HEK293 (cell line): Measurements from ENCODE around the gene TCIRG1.

ENCODE experiments used
- CTCF ChIA-PET: fragments of 350-600 bp; formaldehyde crosslinking; extraction: SDS; loops from one replicate; lab custom pipeline; 2021; ENCODE audit warnings: antibody characterized with exemption; lab: Yijun Ruan, JAX
- POLR2A ChIA-PET: fragments of 300-600 bp; formaldehyde crosslinking; extraction: SDS; loops from one replicate; lab custom pipeline; 2020; ENCODE audit warnings: antibody characterized with exemption, inconsistent platforms; lab: Yijun Ruan, JAX
- H3K27ac ChIP-seq: fragments of 200-500 bp; sonication (Bioruptor generic); 2 replicates; pipeline ENCODE4 v1.5.1; 2014; ENCODE audit warnings: low read depth, low read length, control low read depth, inconsistent platforms; ENCODE audit errors: extremely low read depth
- H3K36me3 ChIP-seq, 2 experiments: fragments of 200-500 bp in 1 of 2; sonication (Bioruptor generic) in 1 of 2; 1 replicate in 1 of 2; 2 replicates in 1 of 2; pipeline ENCODE4 v1.5.1; 2014 to 2017; ENCODE audit warnings: inconsistent platforms in 2 of 2, low read length in 2 of 2; ENCODE audit not compliant: control insufficient read depth in 2 of 2, insufficient read depth in 1 of 2
- H3K4me1 ChIP-seq: fragments of 200-500 bp; sonication (Bioruptor generic); 2 replicates; pipeline ENCODE4 v1.5.1; 2014; ENCODE audit warnings: mild to moderate bottlenecking, low read length, inconsistent platforms; ENCODE audit not compliant: control insufficient read depth, insufficient read depth
- H3K4me3 ChIP-seq: 2 replicates; pipeline ENCODE4 v1.5.1; 2011; ENCODE audit warnings: low read depth, mild to moderate bottlenecking, control low read depth, low read length, moderate library complexity
- H3K9me3 ChIP-seq: fragments of 200-500 bp; sonication (Bioruptor generic); 2 replicates; pipeline ENCODE4 v1.5.1; 2014; ENCODE audit warnings: low read depth, low read length, inconsistent platforms; ENCODE audit not compliant: control insufficient read depth, insufficient read depth
- BCL11A ChIP-seq: fragments of 450-650 bp; formaldehyde crosslinking; IDR thresholded peaks from 2 replicates; pipeline ENCODE4 v1.5.1; 2016; ENCODE audit warnings: low read depth, missing biosample characterization, missing genetic modification characterization
- EGR2 ChIP-seq: fragments of 450-650 bp; formaldehyde crosslinking; IDR thresholded peaks from 2 replicates; pipeline ENCODE4 v1.5.1; 2016; ENCODE audit warnings: low read depth, missing biosample characterization, missing genetic modification characterization
- HOXA7 ChIP-seq: sonication (generic); formaldehyde crosslinking; IDR thresholded peaks from 2 replicates; pipeline ENCODE4 v1.8.1; 2022; ENCODE audit warnings: missing genetic modification reagents, borderline replicate concordance
- HOXC10 ChIP-seq: sonication (generic); formaldehyde crosslinking; IDR thresholded peaks from 2 replicates; pipeline ENCODE4 v1.8.1; 2023; ENCODE audit warnings: mild to moderate bottlenecking, missing genetic modification reagents
- KLF9 ChIP-seq: fragments of 450-650 bp; formaldehyde crosslinking; IDR thresholded peaks from 2 replicates; pipeline ENCODE4 v1.5.1; 2016; ENCODE audit warnings: missing biosample characterization, missing genetic modification characterization, low read depth
- SP2 ChIP-seq: fragments of 450-650 bp; formaldehyde crosslinking; IDR thresholded peaks from 2 replicates; pipeline ENCODE4 v1.5.1; 2016; ENCODE audit warnings: missing biosample characterization, missing genetic modification characterization
- SP7 ChIP-seq: fragments of 450-650 bp; formaldehyde crosslinking; IDR thresholded peaks from 2 replicates; pipeline ENCODE4 v1.5.1; 2016; ENCODE audit warnings: missing biosample characterization, missing genetic modification characterization
- YY2 ChIP-seq: fragments of 450-650 bp; formaldehyde crosslinking; IDR thresholded peaks from 2 replicates; pipeline ENCODE4 v1.5.1; 2016; ENCODE audit warnings: missing biosample characterization, missing genetic modification characterization
- ZBTB21 ChIP-seq: fragments of 450-650 bp; formaldehyde crosslinking; IDR thresholded peaks from 2 replicates; pipeline ENCODE4 v1.5.1; 2017; ENCODE audit warnings: missing biosample characterization, missing genetic modification characterization
- ZBTB6 ChIP-seq: fragments of 450-650 bp; formaldehyde crosslinking; IDR thresholded peaks from 2 replicates; pipeline ENCODE4 v1.5.1; 2017; ENCODE audit warnings: missing biosample characterization, missing genetic modification characterization
- ZFP41 ChIP-seq: fragments of 450-650 bp; formaldehyde crosslinking; IDR thresholded peaks from 2 replicates; pipeline ENCODE4 v1.5.1; 2016; ENCODE audit warnings: missing biosample characterization, missing genetic modification characterization, borderline replicate concordance
- ZNF10 ChIP-seq: fragments of 450-650 bp; formaldehyde crosslinking; IDR thresholded peaks from 2 replicates; pipeline ENCODE4 v1.5.1; 2017; ENCODE audit warnings: missing biosample characterization, missing genetic modification characterization
- ZNF140 ChIP-seq: fragments of 450-650 bp; formaldehyde crosslinking; IDR thresholded peaks from 2 replicates; pipeline ENCODE4 v1.5.1; 2016; ENCODE audit warnings: missing biosample characterization, missing genetic modification characterization
- ZNF19 ChIP-seq: fragments of 450-650 bp; formaldehyde crosslinking; IDR thresholded peaks from 2 replicates; pipeline ENCODE4; 2016; ENCODE audit warnings: missing biosample characterization, missing genetic modification characterization, low read depth
- ZNF302 ChIP-seq: fragments of 450-650 bp; formaldehyde crosslinking; IDR thresholded peaks from 2 replicates; pipeline ENCODE4 v1.5.1; 2016; ENCODE audit warnings: missing biosample characterization, missing genetic modification characterization, low read depth
- ZNF449 ChIP-seq: fragments of 450-650 bp; formaldehyde crosslinking; IDR thresholded peaks from 2 replicates; pipeline ENCODE4 v1.5.1; 2017; ENCODE audit warnings: missing biosample characterization, mild to moderate bottlenecking, missing genetic modification characterization, moderate library complexity
- ZNF501 ChIP-seq: fragments of 450-650 bp; formaldehyde crosslinking; IDR thresholded peaks from 2 replicates; pipeline ENCODE4 v1.5.1; 2016; ENCODE audit warnings: missing biosample characterization, missing genetic modification characterization
- ZNF549 ChIP-seq: fragments of 450-650 bp; IDR thresholded peaks from 2 replicates; pipeline ENCODE4 v1.5.1; 2018; ENCODE audit warnings: missing biosample characterization, missing genetic modification characterization, mild to moderate bottlenecking, inconsistent platforms, moderate library complexity
- ZNF560 ChIP-seq: fragments of 450-650 bp; formaldehyde crosslinking; IDR thresholded peaks from 2 replicates; pipeline ENCODE4 v1.5.1; 2017; ENCODE audit warnings: missing biosample characterization, missing genetic modification characterization, borderline replicate concordance
- ZNF626 ChIP-seq: fragments of 450-650 bp; sonication (Bioruptor Pico); formaldehyde crosslinking; IDR thresholded peaks from 2 replicates; pipeline ENCODE4 v1.5.1; 2018; ENCODE audit warnings: missing biosample characterization, missing genetic modification characterization, inconsistent platforms
- ZNF670 ChIP-seq: fragments of 450-650 bp; formaldehyde crosslinking; IDR thresholded peaks from 2 replicates; pipeline ENCODE4 v1.5.1; 2016; ENCODE audit warnings: missing biosample characterization, missing genetic modification characterization, low read depth
- ZNF76 ChIP-seq: fragments of 450-650 bp; formaldehyde crosslinking; IDR thresholded peaks from 2 replicates; pipeline ENCODE4; 2016; ENCODE audit warnings: low read depth, missing biosample characterization, missing genetic modification characterization, borderline replicate concordance
- ZNF776 ChIP-seq: fragments of 450-650 bp; formaldehyde crosslinking; IDR thresholded peaks from 2 replicates; pipeline ENCODE4 v1.5.0; 2017; ENCODE audit warnings: missing biosample characterization, missing genetic modification characterization, borderline replicate concordance
- ZNF791 ChIP-seq: fragments of 450-650 bp; formaldehyde crosslinking; IDR thresholded peaks from 2 replicates; pipeline ENCODE4 v1.5.1; 2016; ENCODE audit warnings: missing biosample characterization, missing genetic modification characterization
- ZNF837 ChIP-seq: fragments of 450-650 bp; formaldehyde crosslinking; IDR thresholded peaks from 2 replicates; pipeline ENCODE4 v1.5.1; 2016; ENCODE audit warnings: missing biosample characterization, missing genetic modification characterization
- ZSCAN23 ChIP-seq: fragments of 450-650 bp; formaldehyde crosslinking; IDR thresholded peaks from 2 replicates; pipeline ENCODE4 v1.5.1; 2016; ENCODE audit warnings: missing biosample characterization, missing genetic modification characterization
- TF ChIP-seq, protein P1 (sequence below): fragments of 450-650 bp; formaldehyde crosslinking; IDR thresholded peaks from 2 replicates; pipeline ENCODE4 v1.5.1; 2016; ENCODE audit warnings: missing biosample characterization, missing genetic modification characterization

TCIRG1 gene

GRCh38 chr11:67996051-67996450, 42.8 kb upstream of the TCIRG1 start:
- TF ChIP-seq BCL11A: no peak
- TF ChIP-seq ZNF670: no peak
- no peak for TF ChIP-seq ZNF549
- TF ChIP-seq ZNF10 (tag by site-specific recombination): no peak
- no peak for TF ChIP-seq KLF9
- no peak for TF ChIP-seq ZSCAN23 (tag by site-specific recombination)
- TF ChIP-seq ZNF837 (tag by site-specific recombination): no peak
- no peak for TF ChIP-seq ZNF76 (tag by site-specific recombination)
- TF ChIP-seq, protein P1, sequence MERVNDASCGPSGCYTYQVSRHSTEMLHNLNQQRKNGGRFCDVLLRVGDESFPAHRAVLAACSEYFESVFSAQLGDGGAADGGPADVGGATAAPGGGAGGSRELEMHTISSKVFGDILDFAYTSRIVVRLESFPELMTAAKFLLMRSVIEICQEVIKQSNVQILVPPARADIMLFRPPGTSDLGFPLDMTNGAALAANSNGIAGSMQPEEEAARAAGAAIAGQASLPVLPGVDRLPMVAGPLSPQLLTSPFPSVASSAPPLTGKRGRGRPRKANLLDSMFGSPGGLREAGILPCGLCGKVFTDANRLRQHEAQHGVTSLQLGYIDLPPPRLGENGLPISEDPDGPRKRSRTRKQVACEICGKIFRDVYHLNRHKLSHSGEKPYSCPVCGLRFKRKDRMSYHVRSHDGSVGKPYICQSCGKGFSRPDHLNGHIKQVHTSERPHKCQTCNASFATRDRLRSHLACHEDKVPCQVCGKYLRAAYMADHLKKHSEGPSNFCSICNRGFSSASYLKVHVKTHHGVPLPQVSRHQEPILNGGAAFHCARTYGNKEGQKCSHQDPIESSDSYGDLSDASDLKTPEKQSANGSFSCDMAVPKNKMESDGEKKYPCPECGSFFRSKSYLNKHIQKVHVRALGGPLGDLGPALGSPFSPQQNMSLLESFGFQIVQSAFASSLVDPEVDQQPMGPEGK (tag by site-specific recombination): no peak
- no peak for TF ChIP-seq ZNF560 (tag by site-specific recombination)
- no peak for TF ChIP-seq EGR2 (tag by site-specific recombination)
- TF ChIP-seq ZNF19: no peak
- no peak for TF ChIP-seq ZNF449 (tag by site-specific recombination)
- no peak for TF ChIP-seq ZNF626 (tag by site-specific recombination)
- CTCF ChIA-PET: interaction anchor here (0.6 kb wide), 1 partner anchor 33 kb away, joined by 3 read pairs; no protein-coding TSS in a partner anchor
- Histone ChIP-seq H3K9me3 (no peaks in the 10 kb centered on the region), H3K4me3 (no peak overlapping the region), H3K4me1 (no peaks in the 10 kb centered on the region), H3K36me3 (no peaks in the 10 kb centered on the region), H3K27ac (no peak overlapping the region)
- POLR2A ChIA-PET: no interaction called here

DNA sequence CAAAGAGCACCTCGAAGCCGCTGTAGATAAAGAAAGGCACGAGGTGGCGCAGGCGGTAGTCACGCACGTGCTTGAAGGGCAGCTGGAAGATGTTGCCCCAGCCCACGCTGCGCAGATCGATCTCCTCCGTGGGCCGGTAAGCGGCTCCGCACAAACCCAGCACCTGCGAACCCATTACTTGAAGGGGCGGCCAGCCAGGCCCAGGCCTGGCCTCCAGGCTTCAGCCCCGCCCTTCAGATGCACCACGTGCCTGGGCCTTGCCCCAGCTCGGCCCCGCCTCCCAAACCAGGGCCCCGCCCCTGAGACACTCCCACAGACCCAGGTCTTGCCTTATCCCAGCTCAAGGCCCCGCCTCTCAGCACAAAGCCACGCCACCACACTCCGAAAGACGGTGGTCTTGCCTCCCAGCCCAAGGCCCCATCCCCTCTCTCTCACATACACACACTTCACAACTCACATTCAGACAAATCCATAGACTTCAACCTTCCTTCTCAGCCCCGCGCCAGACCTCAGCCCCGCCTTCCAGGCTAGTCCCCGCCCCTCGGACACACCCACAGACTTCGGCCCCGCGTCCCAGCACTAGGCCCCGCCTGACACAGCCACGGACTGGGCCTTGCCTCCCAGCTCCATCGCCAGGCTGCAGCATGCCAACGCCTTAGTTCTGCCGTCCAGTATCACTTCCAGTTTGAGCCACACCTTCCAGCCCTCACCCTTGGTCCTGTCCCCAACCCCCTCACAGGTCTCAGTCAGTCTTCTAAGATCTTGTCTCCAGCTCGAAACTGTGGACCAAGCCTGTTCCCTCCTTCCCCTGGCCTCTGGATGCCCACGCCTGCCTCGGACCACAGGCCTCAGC, 42.0 kb upstream of the TCIRG1 start:
- Histone ChIP-seq H3K27ac (no peak overlapping the region), H3K4me3 (no peak overlapping the region), H3K36me3 (no peaks in the 10 kb centered on the region), H3K4me1 (no peaks in the 10 kb centered on the region), H3K9me3 (no peaks in the 10 kb centered on the region)
- POLR2A ChIA-PET: no interaction called here
- CTCF ChIA-PET: interaction anchor here (0.6 kb wide), 1 partner anchor 32 kb away, joined by 3 read pairs; no protein-coding TSS in a partner anchor
- TF ChIP-seq ZBTB21 (tag by site-specific recombination): no peak
- TF ChIP-seq ZNF670: no peak
- TF ChIP-seq HOXA7 (CRISPR knock-in tag): no peak
- no peak for TF ChIP-seq ZNF560 (tag by site-specific recombination)
- TF ChIP-seq ZNF791 (tag by site-specific recombination): no peak
- peak; percentile 30; the same call in 1 of the 2 replicates for TF ChIP-seq ZBTB6 (tag by site-specific recombination)
- peak; percentile 90 for TF ChIP-seq KLF9
- no peak for TF ChIP-seq ZFP41 (tag by site-specific recombination)
- no peak for TF ChIP-seq YY2 (tag by site-specific recombination)
- no peak for TF ChIP-seq ZNF449 (tag by site-specific recombination)
- no peak for TF ChIP-seq ZNF302
- TF ChIP-seq SP2: peak; percentile 86
- no peak for TF ChIP-seq SP7 (tag by site-specific recombination)
- TF ChIP-seq ZNF776 (tag by site-specific recombination): no peak
- TF ChIP-seq ZNF140 (tag by site-specific recombination): no peak
- TF ChIP-seq ZNF501 (tag by site-specific recombination): no peak
- TF ChIP-seq HOXC10 (CRISPR knock-in tag): no peak
